GM12878 (cell line): ENCODE measurements around the gene DHRS1. TPM values are rescaled to one million over a fixed set of nuclear protein-coding genes. Genes with fewer than 3 reads are reported as not detected.

Experiments
- ATAC-seq: fragments of 200-7000 bp; cut with Tn5 transposase; 3 replicates; pipeline ENCODE4 v1.9.1; 2020; ENCODE audit warnings: mild to moderate bottlenecking, moderate library complexity
- BruUV-seq: library from RNA; stranded (reverse); fragments of 400-500 nt; replicated peaks from 2 replicates; lab custom pipeline; 2021; lab: Mats Ljungman, UMichigan
- CTCF ChIA-PET: fragments of 300-600 bp; sonication (Branson Sonifier 250); formaldehyde crosslinking; extraction: SDS; loops from one replicate; lab custom pipeline; 2021; ENCODE audit warnings: inconsistent platforms; lab: Yijun Ruan, JAX
- POLR2A ChIA-PET: fragments of 350-600 bp; formaldehyde crosslinking; extraction: SDS; loops from one replicate; lab custom pipeline; 2021; ENCODE audit warnings: inconsistent platforms; lab: Charles Lee
- RAD21 ChIA-PET: fragments of 300-600 bp; sonication (Branson Sonifier 250); formaldehyde crosslinking; loops from one replicate; lab custom pipeline; 2023; ENCODE audit warnings: antibody characterized with exemption; ENCODE audit not compliant: unreplicated experiment; lab: Charles Lee
- SMC1A ChIA-PET: fragments of 300-600 bp; sonication (Branson Sonifier 250); formaldehyde crosslinking; loops from one replicate; lab custom pipeline; 2023; ENCODE audit not compliant: unreplicated experiment, uncharacterized antibody; lab: Charles Lee
- DNase-seq: peaks from one replicate; pipeline ENCODE4 v3.0.0-alpha.2; 2011; ENCODE audit warnings: low read depth, low spot score
- FAIRE-seq: peaks from 3 replicates; lab custom pipeline; 2011; peaks lifted over from hg19 to GRCh38; lab: Jason Lieb, UNC
- H2AFZ ChIP-seq: 2 replicates; pipeline ENCODE4 v1.6.0; 2011; ENCODE audit warnings: low read depth, low read length, control low read depth; ENCODE audit not compliant: control insufficient read depth
- H3K27ac ChIP-seq: 2 replicates; pipeline ENCODE4 v1.5.1; 2011; ENCODE audit warnings: control low read depth; ENCODE audit not compliant: control insufficient read depth, insufficient read depth
- H3K27me3 ChIP-seq, 2 experiments: replicated peaks in 1 of 2; 2 replicates each; pipeline versions ENCODE4 v1.6.0 to v1.6.1; 2011; ENCODE audit warnings: low read length in 1 of 2; ENCODE audit not compliant: control insufficient read depth in 2 of 2, insufficient read depth in 2 of 2
- H3K36me3 ChIP-seq, 2 experiments: 2 replicates each; pipeline ENCODE4 v1.5.1; 2011; ENCODE audit warnings: low read length in 1 of 2; ENCODE audit not compliant: control insufficient read depth in 2 of 2, insufficient read depth in 2 of 2
- H3K4me1 ChIP-seq: 2 replicates; pipeline ENCODE4 v1.6.1; 2011; ENCODE audit warnings: mild to moderate bottlenecking, low read length, moderate library complexity, mixed read lengths; ENCODE audit not compliant: control insufficient read depth, insufficient read depth
- H3K4me2 ChIP-seq: 2 replicates; pipeline ENCODE4 v1.6.0; 2011; ENCODE audit warnings: control low read depth; ENCODE audit not compliant: control insufficient read depth, insufficient read depth
- H3K4me3 ChIP-seq: fragments of 200-600 bp; sonication (generic); 2 replicates; pipeline ENCODE4 v1.5.1; 2016
- H3K79me2 ChIP-seq: 2 replicates; pipeline ENCODE4 v1.6.0; 2011; ENCODE audit warnings: low read length; ENCODE audit not compliant: control insufficient read depth, insufficient read depth
- H3K9ac ChIP-seq: 2 replicates; pipeline ENCODE4 v1.8.0; 2011; ENCODE audit warnings: low read length, control low read depth, mixed read lengths; ENCODE audit not compliant: control insufficient read depth, insufficient read depth
- H3K9me3 ChIP-seq: replicated peaks from 3 replicates; pipeline ENCODE4 v1.5.1; 2011; ENCODE audit warnings: mild to moderate bottlenecking, low read length; ENCODE audit not compliant: control insufficient read depth, insufficient read depth
- H4K20me1 ChIP-seq: 2 replicates; pipeline ENCODE4 v1.6.0; 2011; ENCODE audit not compliant: control insufficient read depth, insufficient read depth
- CBFB ChIP-seq: IDR thresholded peaks from 2 replicates; pipeline ENCODE4 v1.6.1; 2016; ENCODE audit warnings: antibody characterized with exemption, low read depth
- E2F4 ChIP-seq: IDR thresholded peaks from 2 replicates; pipeline ENCODE4 v1.6.1; 2012; ENCODE audit warnings: low read depth, low read length, improper control_type of control experiment
- FOXM1 ChIP-seq: IDR thresholded peaks from 2 replicates; pipeline ENCODE4 v1.6.1; 2012; ENCODE audit warnings: low read depth, mild to moderate bottlenecking, inconsistent platforms, low read length, moderate library complexity
- HSF1 ChIP-seq: fragments of 150-350 bp; IDR thresholded peaks from 2 replicates; pipeline ENCODE4 v1.6.1; 2014; ENCODE audit warnings: mild to moderate bottlenecking, low read depth, low read length
- POLR2AphosphoS5 ChIP-seq: IDR thresholded peaks from 2 replicates; pipeline ENCODE4 v1.6.1; 2011; ENCODE audit warnings: mild to moderate bottlenecking, low read length, inconsistent platforms
- PRDM15 ChIP-seq: fragments of 450-650 bp; formaldehyde crosslinking; IDR thresholded peaks from 2 replicates; pipeline ENCODE4 v1.4.0; 2020; ENCODE audit warnings: mild to moderate bottlenecking, moderate library complexity
- RELA ChIP-seq: fragments of 450-650 bp; IDR thresholded peaks from 2 replicates; pipeline ENCODE4 v1.8.0; 2014; ENCODE audit warnings: borderline replicate concordance; ENCODE audit not compliant: partially characterized antibody
- SIX5 ChIP-seq: IDR thresholded peaks from 2 replicates; pipeline ENCODE4 v1.6.1; 2011; ENCODE audit warnings: mild to moderate bottlenecking, low read depth, low read length, moderate library complexity; ENCODE audit not compliant: severe bottlenecking
- TBL1XR1 ChIP-seq: IDR thresholded peaks from 2 replicates; pipeline ENCODE4 v1.6.1; 2012; ENCODE audit warnings: low read depth, low read length, improper control_type of control experiment
- WGBS: methylation state at CpG from one replicate; pipeline ENCODE4 v1.1.6; 2016; ENCODE audit warnings: low lambda C conversion rate; ENCODE audit not compliant: insufficient replicate concordance, insufficient coverage; ENCODE audit errors: missing lambda C conversion rate; 5-methylcytosine and 5-hydroxymethylcytosine counted together
- in situ Hi-C: fragments of 300-500 bp; cut with MboI; formaldehyde crosslinking; loops from 9 replicates; pipeline ENCODE4 v1.14.3; 2018; ENCODE audit warnings: mixed read lengths
- intact Hi-C: fragments of 100-400 bp; cut with micrococcal nuclease; formaldehyde crosslinking; loops from one replicate; pipeline ENCODE4 v1.14.2; 2022; ENCODE audit not compliant: unreplicated experiment
- polyA plus RNA-seq, 11 experiments: library from polyadenylated mRNA; depleted of rRNA in 4 of 11; unstranded in 6 of 11; stranded (reverse) in 5 of 11; fragments of >200 nt; fragmentation: Nextera tagmentation in 4 of 11; fragmentation: Illumina TruSeq in 1 of 11; extraction: Ambion mirVana in 4 of 11; extraction: Trizol in 1 of 11; gene quantifications; 1 replicate in 1 of 11; 2 replicates in 10 of 11; pipeline versions ENCODE4 v1.2.1 to v1.2.3, GENCODE V29; 2011 to 2016; ENCODE audit warnings: inconsistent platforms in 2 of 11, missing spikeins in 2 of 11, low read depth in 1 of 11
- total RNA-seq, 4 experiments: library from RNA; depleted of rRNA in 3 of 4; stranded (reverse); fragments of >200 nt in 3 of 4; fragmentation: Illumina TruSeq in 1 of 4; extraction: Trizol in 1 of 4; gene quantifications; 2 replicates each; pipeline versions ENCODE4 v1.2.1 to v1.2.3, GENCODE V29; 2013 to 2021
- TF ChIP-seq, protein P1 (sequence below): IDR thresholded peaks from 2 replicates; pipeline ENCODE4 v1.6.1; 2011; ENCODE audit warnings: borderline replicate concordance, low read depth, mild to moderate bottlenecking, moderate library complexity, low read length; ENCODE audit not compliant: insufficient read depth, poor library complexity, severe bottlenecking

The DHRS1 gene
- total and polyA plus RNA-seq, 10 of the 15 experiments (the other 5 are each of a cell fraction or from before 2014, with no cell fraction given) = 12.1 to 45.0 (median 25.7) TPM

- FAIRE-seq (no peak), ATAC-seq (no peak), DNase-seq (no peak)
- SMC1A ChIA-PET = interaction anchor here (0.8 to 4.9 kb wide), 12 partner anchors 9 to 170 kb away, joined by 3 to 36 read pairs (median 6); partner anchors contain the start of genes IRF9, MDP1 and TINF2
- Histone ChIP-seq H3K4me3 (no peak overlapping the region), H2AFZ (no peak overlapping the region), H3K9ac (no peak overlapping the region), H3K9me3 (no peaks in the 10 kb centered on the region), H3K27ac (no peak overlapping the region), H3K4me2 (no peak overlapping the region), H3K36me3 (peaks cover 15 to 30% of the 10 kb centered on the region in 2 experiments), H3K27me3 (no peaks in the 10 kb centered on the region), H3K4me1 (peaks cover 20% of the 10 kb centered on the region; the same call in 1 of the 2 replicates), H3K79me2 (no peaks in the 10 kb centered on the region), H4K20me1 (no peaks in the 10 kb centered on the region)
- POLR2A ChIA-PET = interaction anchor here (1.2 to 3.3 kb wide), 8 partner anchors 8 to 193 kb away, joined by 3 to 26 read pairs (median 6); partner anchors contain the start of genes DCAF11, DHRS1, NOP9 and NRL
- intact Hi-C loops (no loop called here), in situ Hi-C loops (no loop called here)
- no peak for TF ChIP-seq CBFB
- TF ChIP-seq E2F4 = no peak
- no peak for TF ChIP-seq SIX5
- no peak for TF ChIP-seq POLR2AphosphoS5
- TF ChIP-seq TBL1XR1 = no peak
- no peak for TF ChIP-seq RELA
- no peak for TF ChIP-seq PRDM15 (CRISPR knock-in tag)
- TF ChIP-seq, protein P1, sequence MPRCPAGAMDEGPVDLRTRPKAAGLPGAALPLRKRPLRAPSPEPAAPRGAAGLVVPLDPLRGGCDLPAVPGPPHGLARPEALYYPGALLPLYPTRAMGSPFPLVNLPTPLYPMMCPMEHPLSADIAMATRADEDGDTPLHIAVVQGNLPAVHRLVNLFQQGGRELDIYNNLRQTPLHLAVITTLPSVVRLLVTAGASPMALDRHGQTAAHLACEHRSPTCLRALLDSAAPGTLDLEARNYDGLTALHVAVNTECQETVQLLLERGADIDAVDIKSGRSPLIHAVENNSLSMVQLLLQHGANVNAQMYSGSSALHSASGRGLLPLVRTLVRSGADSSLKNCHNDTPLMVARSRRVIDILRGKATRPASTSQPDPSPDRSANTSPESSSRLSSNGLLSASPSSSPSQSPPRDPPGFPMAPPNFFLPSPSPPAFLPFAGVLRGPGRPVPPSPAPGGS = no peak
- no peak for TF ChIP-seq HSF1
- no peak for TF ChIP-seq FOXM1
- WGBS = 84% methylated on average over 11 of the region's 11 CpGs
- RAD21 ChIA-PET = interaction anchor here (1.2 to 4.0 kb wide), 13 partner anchors 8 to 249 kb away, joined by 3 to 52 read pairs (median 14); partner anchors contain the start of genes MDP1, PCK2 and TINF2
- BruUV-seq = TSS peak; percentile 31
- CTCF ChIA-PET = interaction anchor here (0.8 to 7.9 kb wide), 34 partner anchors 9 to 216 kb away, joined by 3 to 149 read pairs (median 6); partner anchors contain the start of genes ADCY4, CHMP4A, DHRS1 and IPO4
Measured at GRCh38 chr14:24307156-24307574, 7.6 kb upstream of the DHRS1 start.
